GM12865 (cell line): ENCODE measurements around the gene ALDH4A1.

Source experiments
- DNase-seq: peaks from one replicate; pipeline ENCODE4 v3.0.0; 2010; ENCODE audit warnings: low read depth
- H3K4me3 ChIP-seq: 2 replicates; pipeline ENCODE4 v1.5.1; 2011; ENCODE audit warnings: mild to moderate bottlenecking, low read depth, low read length, control low read depth
- TF ChIP-seq, protein P1 (sequence below): IDR thresholded peaks from 2 replicates; pipeline ENCODE4 v1.5.1; 2011; ENCODE audit warnings: low read length, control low read depth, low read depth, inconsistent platforms; ENCODE audit not compliant: insufficient read depth; ENCODE audit errors: missing control alignments

The ALDH4A1 gene

DNA sequence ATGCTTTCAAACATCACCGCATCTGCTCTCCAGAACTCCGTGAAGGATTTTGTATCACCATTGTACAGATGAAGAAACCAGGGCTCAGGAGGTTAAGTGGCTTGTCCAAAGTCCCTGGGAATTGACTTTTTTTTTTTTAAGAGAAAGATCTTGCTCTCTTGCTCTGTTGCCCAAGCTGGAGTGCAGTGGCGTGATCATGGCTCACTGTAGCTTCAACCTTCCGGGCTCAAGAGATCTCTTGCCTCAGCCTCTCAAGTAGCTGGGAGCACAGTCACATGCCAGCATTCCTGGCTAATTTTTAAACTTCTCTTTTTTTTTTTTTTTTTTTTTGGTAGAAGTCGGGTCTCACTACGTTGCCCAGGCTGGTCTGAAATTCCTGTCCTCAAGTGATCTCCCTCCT is 36.0 kb downstream of the ALDH4A1 start:
- DNase-seq = no peak
- no peak overlapping the region for H3K4me3 ChIP-seq
- TF ChIP-seq, protein P1, sequence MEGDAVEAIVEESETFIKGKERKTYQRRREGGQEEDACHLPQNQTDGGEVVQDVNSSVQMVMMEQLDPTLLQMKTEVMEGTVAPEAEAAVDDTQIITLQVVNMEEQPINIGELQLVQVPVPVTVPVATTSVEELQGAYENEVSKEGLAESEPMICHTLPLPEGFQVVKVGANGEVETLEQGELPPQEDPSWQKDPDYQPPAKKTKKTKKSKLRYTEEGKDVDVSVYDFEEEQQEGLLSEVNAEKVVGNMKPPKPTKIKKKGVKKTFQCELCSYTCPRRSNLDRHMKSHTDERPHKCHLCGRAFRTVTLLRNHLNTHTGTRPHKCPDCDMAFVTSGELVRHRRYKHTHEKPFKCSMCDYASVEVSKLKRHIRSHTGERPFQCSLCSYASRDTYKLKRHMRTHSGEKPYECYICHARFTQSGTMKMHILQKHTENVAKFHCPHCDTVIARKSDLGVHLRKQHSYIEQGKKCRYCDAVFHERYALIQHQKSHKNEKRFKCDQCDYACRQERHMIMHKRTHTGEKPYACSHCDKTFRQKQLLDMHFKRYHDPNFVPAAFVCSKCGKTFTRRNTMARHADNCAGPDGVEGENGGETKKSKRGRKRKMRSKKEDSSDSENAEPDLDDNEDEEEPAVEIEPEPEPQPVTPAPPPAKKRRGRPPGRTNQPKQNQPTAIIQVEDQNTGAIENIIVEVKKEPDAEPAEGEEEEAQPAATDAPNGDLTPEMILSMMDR = no peak

DNA sequence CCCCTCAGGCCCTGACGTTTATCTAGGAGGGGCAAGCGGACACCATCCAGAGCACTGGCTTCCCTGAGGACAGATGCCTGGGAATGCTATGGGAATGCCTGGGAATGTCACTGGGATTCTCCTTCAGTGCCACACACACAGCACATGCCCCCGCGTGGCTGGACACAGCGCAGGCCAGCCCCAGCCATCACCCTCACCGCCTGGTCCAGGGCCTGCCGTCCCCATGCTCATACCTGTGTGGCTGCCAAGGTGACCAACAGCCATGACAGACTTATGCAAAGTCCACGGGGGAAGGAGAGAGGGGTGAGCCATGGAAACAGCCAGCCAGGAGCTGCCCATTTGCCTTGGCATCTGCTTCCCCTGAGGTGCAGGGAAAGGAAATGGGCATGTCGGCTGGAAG is 37.2 kb downstream of the ALDH4A1 start:
- no peak overlapping the region for H3K4me3 ChIP-seq
- DNase-seq = no peak
- TF ChIP-seq, protein P1 = no peak

DNA sequence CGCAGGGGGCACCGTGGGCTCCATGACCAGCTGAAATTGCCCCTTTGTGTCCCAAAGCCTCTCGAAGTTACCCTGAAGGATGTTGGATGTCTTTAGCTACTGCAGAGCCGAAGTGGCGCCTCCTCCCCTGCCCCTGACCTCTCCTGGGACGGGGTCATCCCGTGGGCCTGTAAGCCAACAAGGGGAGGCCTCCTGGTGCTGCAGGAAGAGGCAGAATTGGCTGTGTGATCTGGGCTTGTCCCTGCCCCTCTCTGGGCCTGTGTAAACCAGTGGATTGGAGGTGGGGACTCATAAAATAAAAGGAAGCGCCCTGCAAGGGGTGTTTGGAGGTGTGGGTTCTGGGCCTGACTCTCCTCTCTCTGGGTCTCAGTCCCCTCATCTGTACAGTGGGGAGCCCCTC is 40.8 kb downstream of the ALDH4A1 start:
- TF ChIP-seq, protein P1 = no peak
- no peak for DNase-seq
- no peak overlapping the region for H3K4me3 ChIP-seq

DNA sequence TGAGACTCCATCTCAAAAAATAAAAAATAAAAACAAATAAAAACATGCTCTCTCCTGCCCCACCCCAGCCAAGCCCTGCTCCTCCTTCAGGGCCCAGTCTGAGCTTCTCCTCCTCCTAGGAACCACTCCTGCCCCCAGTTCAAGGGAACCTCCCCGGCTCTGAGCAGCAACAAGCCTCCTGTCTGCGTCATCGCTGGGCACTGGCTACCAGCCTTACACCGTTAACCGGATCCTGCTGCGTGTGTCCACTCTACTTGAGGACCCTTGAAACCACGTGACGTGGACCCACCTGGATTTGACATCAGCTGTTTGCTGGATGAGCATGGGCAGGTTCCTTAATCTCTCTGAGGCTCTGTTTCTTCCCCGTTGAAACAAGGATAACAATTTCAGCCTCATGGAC is 41.3 kb downstream of the ALDH4A1 start:
- DNase-seq = no peak
- TF ChIP-seq, protein P1 = no peak
- H3K4me3 ChIP-seq = no peak overlapping the region

DNA sequence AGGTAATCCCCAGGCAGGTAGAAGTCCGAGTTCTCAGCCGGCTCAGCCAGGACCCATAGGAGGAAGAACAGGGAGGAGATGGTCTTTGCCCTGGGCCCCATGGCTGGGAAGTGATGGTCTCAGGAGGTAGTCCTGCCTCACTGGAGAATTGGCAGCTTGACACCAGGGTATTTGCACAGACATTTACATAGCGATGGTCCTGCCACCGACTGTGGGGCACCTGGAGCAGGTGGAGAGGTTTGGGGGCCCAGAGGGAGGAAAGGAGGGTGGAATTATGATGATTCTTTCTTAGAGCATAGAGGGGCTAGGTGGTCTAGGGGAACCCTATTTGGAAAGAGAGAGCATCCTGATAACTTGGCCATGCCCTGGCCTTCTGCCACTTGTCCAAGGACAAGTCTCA is 42.8 kb downstream of the ALDH4A1 start, which contains the start of gene TAS1R2:
TAS1R2 (minus strand) TSS at position 101 of the 400 bp plus-strand sequence; CDS start at position 101, 0 bp downstream.
- no peak within 1 kb of the TSS for H3K4me3 ChIP-seq
- TF ChIP-seq, protein P1 = no peak
- no peak for DNase-seq

DNA sequence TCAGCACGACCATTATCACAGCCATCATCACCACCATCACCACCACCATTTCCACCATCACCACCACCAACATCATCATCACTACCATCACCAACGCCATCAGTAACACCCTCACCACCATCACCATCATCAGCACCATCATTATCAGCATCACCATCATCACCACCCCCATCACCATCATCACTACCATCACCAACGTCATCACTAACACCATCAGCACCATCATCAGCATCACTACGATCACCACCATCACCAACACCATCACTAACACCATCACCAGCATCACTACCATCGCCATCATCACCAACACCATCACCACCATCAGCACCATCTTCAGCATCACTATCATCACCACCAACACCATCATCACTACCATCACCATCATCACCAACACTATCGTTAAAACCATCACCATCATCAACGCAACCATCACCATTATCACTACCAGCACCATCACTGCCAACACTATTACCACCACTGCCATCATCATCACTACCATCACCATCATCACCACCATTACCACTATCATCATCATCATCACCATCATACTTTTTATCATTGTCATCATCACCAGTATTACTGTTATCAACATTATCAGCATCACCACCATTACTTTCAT is 44.2 kb downstream of the ALDH4A1 start:
- no peak for DNase-seq
- TF ChIP-seq, protein P1 = no peak
- no peak overlapping the region for H3K4me3 ChIP-seq

DNA sequence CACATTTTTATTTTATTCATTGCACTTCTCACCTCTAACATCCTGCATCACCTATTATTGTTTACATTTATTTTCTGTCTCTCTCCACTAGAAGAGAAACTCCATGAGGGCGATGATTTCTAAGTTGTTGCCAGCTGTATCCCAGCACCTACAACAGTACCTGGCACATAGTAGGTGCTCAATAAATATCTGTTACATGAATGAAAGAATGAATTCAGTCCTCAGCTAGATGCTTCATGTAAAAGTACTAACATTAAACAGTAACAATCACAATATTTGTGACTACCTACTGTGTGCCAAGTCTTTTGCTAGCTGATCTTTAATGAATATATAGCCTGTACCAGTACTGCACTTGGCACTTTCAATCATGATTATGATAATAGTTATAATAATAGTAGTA is 45.9 kb downstream of the ALDH4A1 start:
- no peak overlapping the region for H3K4me3 ChIP-seq
- TF ChIP-seq, protein P1 = no peak
- no peak for DNase-seq
